Activated T-helper 1 cell treated with anti-CD3 and anti-CD28 coated beads, Interleukin-2, amount 50 U/mL, for 16 hours (primary cell): ENCODE results near the gene UBE2Q2.

ENCODE experiments used
- DNase-seq, 2 donors: peaks; one replicate each; pipeline ENCODE4 v3.0.0-alpha.2; 2020; ENCODE audit warnings: low read depth in 1 of 2, low spot score in 1 of 2

Gene UBE2Q2

DNA sequence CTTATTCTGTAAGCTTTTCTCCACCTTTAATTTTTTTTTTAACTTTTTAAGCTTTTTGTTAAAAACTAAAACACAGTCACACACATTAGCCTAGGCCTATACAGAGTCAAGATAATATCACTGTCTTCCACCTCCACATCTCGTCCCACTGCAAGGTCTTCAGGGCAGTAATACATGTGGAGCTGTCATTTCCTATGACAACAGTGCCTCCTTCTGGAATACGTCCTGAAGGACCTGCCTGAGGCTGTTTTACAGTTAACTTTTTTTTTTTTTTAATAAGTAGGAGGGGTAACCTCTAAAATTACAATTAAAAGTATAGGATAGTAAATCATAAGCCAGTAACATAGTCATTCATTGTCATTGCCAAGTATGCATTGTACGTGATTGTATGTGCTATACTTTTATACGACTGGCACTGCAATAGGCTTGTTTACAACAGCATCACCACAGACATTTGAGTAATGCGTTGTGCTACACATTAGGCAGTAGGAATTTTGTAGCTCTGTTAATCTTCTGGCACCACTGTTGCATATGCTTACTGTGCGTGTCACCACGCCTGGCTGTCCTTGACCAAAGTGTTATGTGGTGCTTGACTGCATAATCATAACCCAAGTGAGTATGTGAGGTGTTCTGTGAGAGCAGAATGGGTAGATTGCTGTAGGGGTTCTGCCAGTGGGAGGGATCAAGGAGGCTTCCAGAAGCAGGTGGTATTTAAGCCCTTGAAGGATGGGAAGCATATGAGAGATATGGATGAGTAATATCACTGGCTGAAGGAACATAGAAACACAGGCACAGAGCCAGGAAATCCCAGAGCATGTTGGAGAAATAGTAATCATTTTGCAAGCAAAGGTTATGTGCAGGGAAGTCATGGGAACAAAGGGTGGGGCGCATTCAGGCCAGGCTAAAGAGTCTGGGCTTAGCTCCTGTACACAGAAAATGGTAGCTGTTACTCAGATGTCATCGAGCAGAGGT is 78.8 kb downstream of the UBE2Q2 start:
- no peak for DNase-seq

DNA sequence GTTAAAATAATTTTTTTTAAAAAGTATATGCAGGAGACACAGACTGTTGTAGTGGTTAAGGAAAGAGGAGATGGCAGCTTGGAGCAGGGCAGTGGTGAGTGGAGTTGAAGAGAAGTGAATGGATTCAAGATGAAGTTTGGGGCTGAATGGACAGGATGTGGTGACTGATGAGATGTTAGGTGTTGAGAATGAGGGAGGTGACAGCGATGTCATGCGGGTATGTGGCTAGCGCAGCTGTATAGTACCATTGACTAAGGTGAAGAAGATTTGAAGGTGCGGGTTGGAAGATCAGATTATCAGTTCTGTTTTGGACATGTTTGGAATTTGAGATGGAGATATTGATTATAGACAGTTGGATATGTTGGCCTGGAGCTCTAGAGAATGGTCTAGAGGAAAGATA is 80.5 kb downstream of the UBE2Q2 start:
- DNase-seq, result no peak

DNA sequence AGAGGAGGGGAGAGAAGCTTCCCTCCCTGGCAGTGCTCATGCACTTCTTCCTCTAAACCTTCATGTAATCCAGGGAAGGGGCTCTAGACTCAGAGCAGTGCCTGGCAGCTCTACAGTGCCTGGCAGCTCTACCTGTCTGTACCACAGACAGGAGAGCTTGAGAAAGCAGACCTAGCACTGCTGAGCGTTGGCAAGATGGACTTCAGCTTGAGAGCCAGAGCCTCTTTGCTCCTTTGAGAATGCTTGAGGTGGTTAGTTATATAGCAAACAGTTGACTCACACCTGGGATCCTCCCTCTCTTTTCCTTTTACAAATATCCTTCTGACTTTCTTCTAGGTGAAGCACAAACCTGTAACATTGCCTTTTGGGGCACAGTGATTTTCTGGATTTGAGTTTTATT is 81.3 kb downstream of the UBE2Q2 start:
- no peak for DNase-seq

DNA sequence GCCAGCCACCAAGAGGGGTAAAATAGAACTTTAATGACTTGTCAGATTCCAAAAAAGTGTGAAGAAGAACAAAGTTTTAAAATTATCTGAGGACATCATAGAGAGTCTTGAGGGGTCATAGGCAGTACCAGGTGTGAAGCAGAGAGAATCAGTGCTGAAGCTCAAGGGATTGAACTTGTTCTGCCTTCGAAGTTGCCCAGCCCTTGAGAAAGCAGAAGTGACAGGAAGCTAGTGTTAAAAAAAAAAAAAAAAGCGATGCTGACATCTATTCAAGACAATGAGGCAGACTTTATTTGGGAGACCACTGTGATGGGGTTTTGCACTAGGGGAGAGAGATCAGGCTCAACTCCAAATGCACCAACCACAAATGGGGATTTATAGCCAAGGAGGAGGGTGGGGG is 82.2 kb downstream of the UBE2Q2 start:
- DNase-seq, result no peak

DNA sequence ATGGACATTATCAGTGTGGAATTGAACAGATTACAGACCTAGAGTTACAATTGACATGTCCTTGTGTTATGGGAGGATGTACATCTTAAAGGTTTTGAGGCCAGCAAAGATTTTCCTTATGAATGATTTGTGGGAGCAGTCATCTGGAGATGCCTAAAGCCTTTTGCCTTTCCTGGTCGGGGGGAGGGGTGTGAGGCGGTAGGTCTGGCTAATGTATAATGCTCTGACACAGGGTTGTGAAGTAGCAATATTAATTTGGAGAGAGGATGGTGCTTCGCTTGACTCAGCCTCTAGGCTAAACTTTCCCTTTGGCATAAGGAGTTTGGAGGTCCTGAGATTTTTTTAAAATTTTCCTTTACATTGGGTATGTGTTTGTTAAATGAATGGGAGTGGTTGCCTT is 83.7 kb downstream of the UBE2Q2 start:
- DNase-seq, result no peak

DNA sequence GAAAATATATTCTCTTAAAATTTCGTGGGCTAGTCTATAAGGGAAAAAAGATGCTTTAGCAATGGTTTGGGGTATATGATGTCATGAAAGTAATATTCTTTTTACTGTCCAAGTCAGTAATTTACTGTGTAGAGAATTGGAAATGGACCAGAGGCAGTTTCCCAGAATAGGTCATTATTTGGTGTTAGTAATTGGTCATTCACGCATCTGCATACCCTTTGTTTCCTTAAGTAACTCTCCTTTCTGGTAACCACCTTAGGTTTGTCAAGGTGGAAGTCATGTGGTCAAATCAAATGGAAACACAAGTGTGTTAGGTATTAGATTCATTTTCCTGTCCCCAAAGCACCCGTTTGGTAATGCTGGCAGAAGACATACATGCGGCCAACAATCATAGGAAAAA is 84.4 kb downstream of the UBE2Q2 start:
- no peak for DNase-seq

DNA sequence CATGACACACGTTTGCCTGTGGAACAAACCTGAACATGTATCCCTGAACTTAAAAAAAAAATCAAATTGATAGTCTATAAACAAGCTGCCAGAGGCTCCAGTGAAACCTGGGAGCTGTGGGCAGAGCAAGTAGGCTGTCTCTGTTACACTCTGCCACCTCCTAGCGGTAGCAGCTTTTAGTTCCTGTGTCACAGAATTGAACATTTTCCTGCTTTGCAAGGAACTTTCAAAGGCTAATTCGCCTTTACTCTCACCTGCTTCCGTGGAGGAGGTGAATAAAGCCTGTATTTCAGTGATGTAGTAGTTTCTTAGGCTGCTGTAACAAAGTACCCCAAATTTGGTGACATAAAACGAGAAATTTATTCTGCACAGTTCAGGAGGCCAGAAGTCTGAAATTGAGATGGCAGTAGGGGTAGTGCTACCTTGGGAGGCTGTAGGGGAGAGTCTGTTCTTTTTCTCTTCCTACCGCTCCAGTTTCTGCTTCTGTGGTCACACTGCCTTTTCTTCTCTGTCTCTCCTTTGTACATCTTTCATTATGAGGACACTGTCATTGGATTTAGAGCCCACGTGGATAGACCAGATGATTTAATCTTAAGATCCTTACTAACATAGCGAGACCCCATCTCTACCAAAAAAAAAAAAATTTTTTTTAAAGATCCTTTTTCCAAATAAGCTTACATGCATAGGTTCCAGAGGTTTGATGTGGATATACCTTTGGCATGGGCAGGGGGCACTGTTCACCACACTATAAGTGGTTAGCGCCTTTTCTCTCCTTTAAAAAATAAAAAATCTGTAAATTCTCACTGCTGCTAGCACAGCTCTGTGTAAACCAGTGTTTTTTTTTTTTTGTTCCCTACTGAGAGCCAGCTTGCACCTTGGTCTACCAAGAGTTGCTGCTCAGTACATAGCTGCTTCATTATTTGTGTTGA is 85.7 kb downstream of the UBE2Q2 start:
- no peak for DNase-seq

DNA sequence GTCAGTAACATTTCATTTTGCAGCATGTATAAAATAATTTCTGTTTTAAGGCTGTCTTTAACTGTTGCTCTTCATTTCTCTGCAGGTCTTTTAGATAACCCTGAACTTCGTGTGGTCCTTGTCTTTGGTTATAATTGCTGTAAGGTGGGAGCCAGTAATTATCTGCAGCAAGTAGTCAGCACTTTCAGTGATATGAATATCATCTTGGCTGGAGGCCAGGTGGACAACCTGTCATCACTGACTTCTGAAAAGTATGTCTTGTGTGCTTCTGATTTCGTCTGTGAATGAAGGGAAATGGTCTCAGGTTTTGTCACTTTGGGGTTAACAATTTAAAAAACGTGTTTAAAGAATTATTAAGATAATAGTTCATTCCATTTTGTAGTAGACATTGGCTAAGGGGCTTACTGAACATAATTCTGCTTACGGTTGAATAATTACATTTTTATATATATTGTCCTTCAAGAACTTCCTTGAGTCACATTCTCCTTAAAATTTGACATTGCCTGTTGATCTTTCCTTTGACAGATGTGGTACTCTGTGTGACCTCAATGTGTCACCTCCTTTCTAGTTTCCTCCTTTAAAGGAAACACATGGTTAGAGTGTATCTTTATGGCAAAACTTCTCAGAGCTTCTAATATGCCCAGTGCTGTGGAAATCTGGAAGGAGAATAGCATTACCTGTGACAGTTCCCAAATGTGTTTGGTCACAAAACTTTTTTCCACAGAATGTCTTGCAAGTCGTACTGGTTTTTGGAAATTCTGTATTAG is 86.7 kb downstream of the UBE2Q2 start:
- no peak for DNase-seq

DNA sequence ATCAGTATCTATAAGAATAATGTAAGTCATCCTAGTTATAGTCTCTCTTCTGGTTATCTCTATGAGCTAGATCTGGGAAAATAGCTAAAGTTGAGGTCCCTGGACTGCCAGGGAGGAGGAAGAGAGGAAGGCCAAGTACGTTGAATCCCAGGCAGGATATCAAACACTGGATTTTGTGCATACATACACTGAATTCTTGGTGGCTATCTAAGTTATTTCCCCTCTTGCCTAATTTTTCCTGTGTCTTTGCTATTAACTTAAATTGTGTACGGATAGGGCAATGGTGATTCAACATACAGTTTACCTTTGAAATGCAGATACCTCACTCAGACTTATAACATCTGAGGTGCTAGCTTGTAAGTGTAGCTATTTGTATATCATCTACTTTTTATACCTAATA is 87.6 kb downstream of the UBE2Q2 start:
- no peak for DNase-seq

DNA sequence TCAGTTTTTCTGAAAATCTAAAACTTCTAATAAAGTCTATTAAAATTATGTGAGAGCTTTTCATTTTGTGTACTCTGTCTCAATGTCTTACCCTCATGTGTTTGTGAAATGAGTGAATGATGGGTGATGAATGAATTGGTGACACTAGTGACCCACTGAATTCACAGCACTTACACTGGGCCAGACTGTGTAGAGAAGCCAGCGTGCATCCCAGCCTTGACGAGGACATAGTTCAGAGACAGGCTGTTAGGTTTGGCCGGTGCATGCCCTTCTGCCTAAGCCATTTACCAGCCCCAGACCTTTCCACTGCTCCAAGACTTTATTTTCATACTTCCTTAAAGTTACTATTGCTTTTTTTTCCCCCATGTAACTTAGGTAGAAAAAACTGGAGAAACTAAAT is 99.2 kb downstream of the UBE2Q2 start:
- DNase-seq, result no peak

DNA sequence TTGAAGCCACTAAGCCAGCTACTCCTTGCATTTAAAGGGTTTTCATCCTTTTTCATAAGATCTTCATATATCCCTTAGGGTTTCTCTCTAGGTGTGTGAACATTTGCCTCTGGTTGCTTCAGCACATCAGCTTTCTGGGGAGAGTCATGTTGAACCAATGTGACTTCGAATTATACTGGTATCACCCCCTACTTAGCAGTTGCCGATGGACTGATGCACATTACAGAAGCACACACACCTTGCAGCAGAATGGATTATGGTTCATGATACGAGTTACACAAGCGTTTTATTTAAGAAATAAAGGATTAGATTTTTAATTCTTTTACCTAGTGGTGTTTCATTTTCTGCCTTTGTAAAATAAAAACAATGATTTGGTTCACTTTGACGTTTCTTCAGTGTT is 100.0 kb downstream of the UBE2Q2 start:
- no peak for DNase-seq

DNA sequence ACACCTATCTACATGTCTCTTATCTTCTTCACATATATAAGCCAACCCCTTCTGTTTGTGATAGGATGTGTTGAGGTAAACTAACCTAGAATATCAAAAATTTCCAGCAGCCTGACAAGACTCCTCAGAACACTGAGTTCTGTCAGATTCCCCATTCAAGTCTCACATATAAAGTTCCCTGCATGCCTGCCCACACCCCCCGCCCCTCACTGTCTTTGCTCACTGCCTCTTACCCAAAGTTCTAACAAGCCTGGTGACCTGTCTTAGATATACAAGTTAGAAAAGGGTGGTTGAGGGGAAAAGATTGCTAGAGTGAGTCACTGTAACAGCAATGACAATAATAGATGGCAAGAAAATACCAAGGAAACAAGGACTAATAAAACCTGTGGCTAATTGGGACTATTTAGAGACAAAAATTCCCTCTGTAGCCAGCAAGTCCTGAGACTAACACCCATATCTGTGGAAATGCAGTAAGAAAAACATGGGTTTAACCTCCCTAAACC is 100.5 kb downstream of the UBE2Q2 start:
- DNase-seq, result no peak

DNA sequence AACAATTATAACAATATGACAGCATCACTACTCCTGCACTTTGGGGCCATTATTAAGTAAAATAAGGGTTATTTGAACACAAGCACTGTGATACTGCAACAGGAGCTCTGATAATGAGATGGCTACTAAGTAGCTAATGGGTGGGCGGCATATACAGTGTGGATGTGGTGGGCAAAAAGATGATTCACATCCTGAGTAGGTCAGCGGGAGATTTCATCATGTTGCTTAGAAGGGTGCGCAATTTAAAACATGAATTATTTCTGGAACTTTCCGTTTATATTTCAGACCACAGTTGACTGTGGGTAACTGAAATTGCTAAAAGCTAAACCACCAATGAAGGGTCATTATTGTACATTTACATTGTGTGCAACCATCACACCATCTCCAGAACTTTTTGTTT is 102.7 kb downstream of the UBE2Q2 start:
- no peak for DNase-seq

DNA sequence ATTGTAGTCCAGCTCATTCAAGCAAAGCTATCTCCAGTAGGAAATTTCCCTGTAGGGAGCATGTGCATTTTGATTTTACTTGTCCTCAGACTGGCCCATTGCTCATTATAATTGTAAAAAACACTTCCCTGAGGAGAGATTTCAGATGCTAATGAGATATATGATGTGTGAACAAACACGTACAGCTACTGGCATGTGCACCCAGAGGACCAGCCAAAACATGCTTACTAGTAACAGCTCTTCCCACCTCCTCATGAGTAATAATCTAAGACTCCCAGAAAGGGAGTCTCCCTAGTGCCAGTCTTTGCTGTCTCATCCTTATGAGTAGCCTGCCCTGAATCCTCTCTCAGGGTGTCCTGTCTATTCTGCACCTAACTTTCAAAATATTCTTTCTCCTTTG is 103.8 kb downstream of the UBE2Q2 start:
- no peak for DNase-seq

DNA sequence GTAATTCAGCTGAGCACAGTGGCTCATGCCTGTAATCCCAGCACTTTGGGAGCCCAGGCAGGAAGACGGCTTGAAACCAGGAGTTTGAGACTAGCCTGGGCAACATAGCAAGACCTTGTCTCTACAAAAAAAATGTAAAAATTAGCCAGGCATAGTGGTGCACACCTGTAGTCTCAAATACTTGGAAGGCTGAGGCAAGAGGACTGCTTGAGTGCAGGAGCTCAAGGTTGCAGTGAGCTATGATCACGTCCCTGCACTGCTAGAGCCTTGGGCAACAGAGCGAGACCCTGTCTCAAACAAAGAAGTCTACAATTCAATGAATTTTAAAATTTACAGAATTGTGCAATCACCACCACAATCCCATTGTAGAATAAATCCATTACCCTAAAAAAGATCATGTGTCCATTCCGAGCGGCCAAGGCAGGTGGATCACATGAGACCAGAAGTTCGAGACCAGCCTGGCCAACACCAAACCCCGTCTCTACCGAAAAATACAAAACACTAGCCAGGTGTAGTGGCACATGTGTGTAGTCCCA is 105.6 kb downstream of the UBE2Q2 start:
- no peak for DNase-seq
